CD4-positive, alpha-beta memory T cell (primary cell): Measurements from ENCODE around the gene ACSS1. TPM values are rescaled to one million over a fixed set of nuclear protein-coding genes. Genes with fewer than 3 reads are reported as not detected.
A peak's percentile ranks its signal among the peaks of the same experiment; 100 is the strongest.
"Not testable (repeated sequence)": the region's sequence is repeated elsewhere in the genome, so short reads cannot be mapped to it uniquely, and the experiment has no call there.

Experiments used
- CTCF ChIA-PET: fragments of 350-600 bp; sonication (Branson Sonifier 250); formaldehyde crosslinking; loops from one replicate; lab custom pipeline; 2021; ENCODE audit warnings: inconsistent platforms; ENCODE audit not compliant: partially characterized antibody; lab: Charles Lee
- POLR2A ChIA-PET: fragments of 350-600 bp; sonication (Branson Sonifier 250); formaldehyde crosslinking; loops from one replicate; lab custom pipeline; 2021; ENCODE audit not compliant: partially characterized antibody; lab: Charles Lee
- DNase-seq, 5 donors: peaks; one replicate each; pipeline versions ENCODE4 v3.0.0 to v3.0.0-alpha.2; 2020 to 2022; ENCODE audit warnings: mixed read lengths in 1 of 5
- H3K27ac ChIP-seq: one replicate; pipeline ENCODE4 v1.7.0; 2013; ENCODE audit warnings: low read depth, low read length
- H3K27me3 ChIP-seq: 2 replicates; pipeline ENCODE4 v1.7.0; 2013; ENCODE audit warnings: mild to moderate bottlenecking, low read length, moderate library complexity; ENCODE audit not compliant: insufficient read depth
- H3K36me3 ChIP-seq: 2 replicates; pipeline ENCODE4 v1.7.0; 2013; ENCODE audit warnings: mild to moderate bottlenecking, low read length, moderate library complexity; ENCODE audit not compliant: insufficient read depth
- H3K4me1 ChIP-seq: 2 replicates; pipeline ENCODE4 v1.7.0; 2013; ENCODE audit warnings: mild to moderate bottlenecking, low read length, moderate library complexity; ENCODE audit not compliant: insufficient read depth
- H3K4me3 ChIP-seq, 2 donors: one replicate each; pipeline ENCODE4 v1.7.0; 2013; ENCODE audit warnings: low read length in 2 of 2, mild to moderate bottlenecking in 1 of 2
- H3K9me3 ChIP-seq, 2 donors: one replicate each; pipeline ENCODE4 v1.7.0; 2013; ENCODE audit warnings: low read length in 2 of 2, control low read depth in 1 of 2; ENCODE audit not compliant: control insufficient read depth in 1 of 2
- H3K27ac Mint-ChIP-seq, 7 donors: one replicate each; pipeline ENCODE4 v1.8.0; 2020 to 2021; ENCODE audit warnings: mixed read lengths in 7 of 7, mild to moderate bottlenecking in 6 of 7, inconsistent platforms in 3 of 7, moderate library complexity in 3 of 7
- H3K27me3 Mint-ChIP-seq, 2 donors: one replicate each; pipeline ENCODE4 v1.8.0; 2020 to 2021; ENCODE audit warnings: mixed read lengths in 2 of 2
- H3K36me3 Mint-ChIP-seq, 2 donors: one replicate each; pipeline ENCODE4 v1.8.0; 2020 to 2021; ENCODE audit warnings: mixed read lengths in 2 of 2, inconsistent platforms in 1 of 2, mild to moderate bottlenecking in 1 of 2
- H3K4me1 Mint-ChIP-seq, 4 donors: one replicate each; pipeline ENCODE4 v1.8.0; 2020 to 2021; ENCODE audit warnings: mixed read lengths in 4 of 4, mild to moderate bottlenecking in 1 of 4
- H3K4me3 Mint-ChIP-seq, 8 donors: one replicate each; pipeline ENCODE4 v1.8.0; 2020 to 2021; ENCODE audit warnings: mixed read lengths in 8 of 8, mild to moderate bottlenecking in 7 of 8, moderate library complexity in 6 of 8, inconsistent platforms in 3 of 8
- H3K9me3 Mint-ChIP-seq, 8 donors: one replicate each; pipeline ENCODE4 v1.8.0; 2020 to 2021; ENCODE audit warnings: mixed read lengths in 8 of 8, mild to moderate bottlenecking in 5 of 8, inconsistent platforms in 3 of 8, moderate library complexity in 1 of 8
- intact Hi-C: fragments of 100-400 bp; cut with micrococcal nuclease; formaldehyde crosslinking; loops from one replicate; pipeline ENCODE4 v1.15.1; 2023
- polyA plus RNA-seq, 2 donors: library from polyadenylated mRNA; unstranded; fragments of 300-500 nt; fragmentation: Illumina TruSeq; gene quantifications; one replicate each; pipeline ENCODE4 v1.2.3, GENCODE V29; 2021
- total RNA-seq, 2 experiments: library from RNA; stranded (reverse); gene quantifications; one replicate each; pipeline ENCODE4 v1.2.3, GENCODE V29; 2021

The ACSS1 gene
- total and polyA plus RNA-seq, 4 experiments from 2014 or later: 44.6 to 56.5 (median 51.3) TPM

DNA sequence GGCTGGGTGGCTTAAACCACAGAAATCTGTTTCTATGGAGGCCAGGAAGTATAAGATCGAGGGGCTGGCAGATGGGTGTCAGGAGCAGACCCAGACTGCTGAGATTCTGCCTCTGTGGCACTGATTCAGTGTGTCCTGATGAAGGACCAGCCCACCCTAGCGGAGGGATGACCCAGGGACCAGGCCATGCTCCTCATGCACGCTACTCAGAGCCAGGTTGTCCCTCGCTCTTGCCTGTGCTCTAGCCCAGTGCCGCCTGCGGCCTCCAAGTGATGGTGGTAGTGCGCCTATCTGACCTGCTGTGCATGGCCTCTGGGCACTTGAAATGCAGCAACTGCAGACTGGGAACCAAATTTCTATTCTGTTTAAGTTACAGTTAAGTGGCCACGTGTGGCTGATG lies 52.3 kb downstream of the ACSS1 start:
- ChIA-PET POLR2A (no interaction called here), CTCF (interaction anchor here (2.8 kb wide), 1 partner anchor 11 kb away, joined by 14 read pairs; no protein-coding TSS in a partner anchor)
- H3K27me3 ChIP-seq: no peaks in the 10 kb centered on the region
- H3K4me3 ChIP-seq: no peak overlapping the region
- no peak for DNase-seq
- peaks cover 47% of the 10 kb centered on the region for H3K36me3 ChIP-seq
- Mint-ChIP-seq H3K27me3 (no peaks in the 10 kb centered on the region), H3K4me1 (peaks cover 0 to 3% (median 0%) of the 10 kb centered on the region in 4 donors), H3K4me3 (no peak overlapping the region), H3K36me3 (peaks cover 72 to 76% of the 10 kb centered on the region in 2 donors), H3K27ac (peak overlapping the region in 1 of 7 donors; percentile 53), H3K9me3 (no peaks in the 10 kb centered on the region)
- H3K4me1 ChIP-seq: no peaks in the 10 kb centered on the region
- intact Hi-C loops: no loop called here
- H3K9me3 ChIP-seq: no peaks in the 10 kb centered on the region
- H3K27ac ChIP-seq: no peak overlapping the region

GRCh38 chr20:25005220-25005619 lies 52.7 kb downstream of the ACSS1 start:
- H3K36me3 ChIP-seq: peaks cover 43% of the 10 kb centered on the region

DNA sequence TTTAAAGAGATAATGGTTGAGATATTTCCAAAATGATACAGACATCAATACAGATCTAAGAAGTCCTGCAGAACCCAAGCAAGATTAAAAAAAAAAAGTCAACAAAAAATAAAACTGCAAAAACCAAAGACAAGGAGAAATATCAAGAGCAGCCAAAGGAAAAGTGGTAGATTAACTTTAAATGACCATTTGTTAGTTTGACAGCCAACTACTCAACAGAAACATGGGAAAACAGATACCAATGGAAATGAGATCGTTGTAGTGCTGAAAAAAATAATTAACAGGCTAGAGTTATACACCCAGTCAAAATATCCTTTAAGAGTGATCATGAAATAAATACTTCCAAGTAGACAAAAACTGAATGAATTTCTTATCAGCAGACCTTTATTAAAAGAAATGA lies 54.9 kb downstream of the ACSS1 start:
- Mint-ChIP-seq H3K9me3 (no peaks in the 10 kb centered on the region), H3K27ac (no peak overlapping the region), H3K36me3 (peaks cover 48 to 51% of the 10 kb centered on the region in 2 donors), H3K4me3 (no peak overlapping the region), H3K27me3 (no peaks in the 10 kb centered on the region), H3K4me1 (peaks cover 0 to 3% (median 0%) of the 10 kb centered on the region in 4 donors)
- POLR2A ChIA-PET: no interaction called here
- H3K4me1 ChIP-seq: no peaks in the 10 kb centered on the region
- H3K27ac ChIP-seq: no peak overlapping the region
- no peaks in the 10 kb centered on the region for H3K27me3 ChIP-seq
- intact Hi-C loops: no loop called here
- CTCF ChIA-PET: no interaction called here
- DNase-seq: no peak
- H3K36me3 ChIP-seq: peaks cover 29% of the 10 kb centered on the region
- no peaks in the 10 kb centered on the region for H3K9me3 ChIP-seq
- no peak overlapping the region for H3K4me3 ChIP-seq

More at GRCh38 chr20:25005220-25005619, 52.7 kb downstream of the ACSS1 start:
- Mint-ChIP-seq H3K4me3 (no peak overlapping the region), H3K27ac (peak overlapping the region in 1 of 7 donors; percentile 53), H3K36me3 (peaks cover 70 to 71% of the 10 kb centered on the region in 2 donors), H3K4me1 (peaks cover 0 to 3% (median 0%) of the 10 kb centered on the region in 4 donors), H3K9me3 (no peaks in the 10 kb centered on the region), H3K27me3 (no peaks in the 10 kb centered on the region)
- DNase-seq: no peak
- POLR2A ChIA-PET: interaction anchor here (1.0 kb wide), 1 partner anchor 10 kb away, joined by 3 read pairs; no protein-coding TSS in a partner anchor
- Histone ChIP-seq H3K4me1 (no peaks in the 10 kb centered on the region), H3K4me3 (no peak overlapping the region), H3K9me3 (no peaks in the 10 kb centered on the region), H3K27me3 (no peaks in the 10 kb centered on the region), H3K27ac (no peak overlapping the region)
- CTCF ChIA-PET: interaction anchor here (2.8 kb wide), 1 partner anchor 10 kb away, joined by 14 read pairs; no protein-coding TSS in a partner anchor
- intact Hi-C loops: no loop called here

- H3K4me3 ChIP-seq, DNase-seq, H3K4me1 ChIP-seq, POLR2A ChIA-PET, H3K27me3 Mint-ChIP-seq, H3K4me3 Mint-ChIP-seq, H3K27ac ChIP-seq, H3K27me3 ChIP-seq, H3K9me3 ChIP-seq, H3K4me1 Mint-ChIP-seq, intact Hi-C loops, H3K27ac Mint-ChIP-seq, H3K9me3 Mint-ChIP-seq: not testable (repeated sequence)
- peaks cover 32 to 34% of the 10 kb centered on the region in 2 donors for H3K36me3 Mint-ChIP-seq
- CTCF ChIA-PET: interaction anchor here (10.2 kb wide), 1 partner anchor 59 kb away, joined by 260 read pairs; the partner anchor contains the start of gene ACSS1
- H3K36me3 ChIP-seq: peaks cover 12% of the 10 kb centered on the region
Measured at GRCh38 chr20:25001323-25001722, 56.6 kb downstream of the ACSS1 start.

DNA sequence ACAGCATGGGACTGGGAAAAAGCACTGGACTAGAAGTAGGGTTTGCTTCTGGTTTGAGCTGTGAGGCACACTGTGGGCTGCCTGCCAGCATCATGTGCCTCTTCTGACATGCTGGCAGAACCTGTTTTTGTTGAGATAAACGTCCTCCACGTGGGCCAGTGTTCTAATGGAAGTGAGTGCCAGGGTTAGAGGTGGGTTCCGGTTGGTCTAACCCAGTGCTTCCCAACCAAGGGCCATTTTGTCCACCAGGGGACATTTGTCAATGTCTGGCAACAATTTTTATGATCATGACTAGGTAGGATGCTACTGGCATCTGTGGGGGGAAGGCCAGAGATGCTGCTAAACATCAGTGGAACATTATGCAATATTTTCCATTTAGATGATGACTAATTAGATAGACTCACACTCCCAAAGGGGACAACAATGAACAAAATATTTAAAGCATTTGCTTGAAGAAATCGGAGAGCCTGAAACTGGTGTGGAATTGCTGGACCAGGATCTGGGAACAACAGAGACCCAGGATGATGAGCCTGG lies 57.6 kb downstream of the ACSS1 start:
- H3K27me3 Mint-ChIP-seq: no peaks in the 10 kb centered on the region
- Histone ChIP-seq H3K4me3 (no peak overlapping the region), H3K9me3 (no peaks in the 10 kb centered on the region), H3K27ac (no peak overlapping the region), H3K27me3 (no peaks in the 10 kb centered on the region), H3K36me3 (peaks cover 4% of the 10 kb centered on the region), H3K4me1 (no peaks in the 10 kb centered on the region)
- peaks cover 23 to 26% of the 10 kb centered on the region in 2 donors for H3K36me3 Mint-ChIP-seq
- intact Hi-C loops: no loop called here
- ChIA-PET CTCF (interaction anchor here (10.2 kb wide), 1 partner anchor 60 kb away, joined by 260 read pairs; the partner anchor contains the start of gene ACSS1), POLR2A (no interaction called here)
- H3K4me3 Mint-ChIP-seq: no peak overlapping the region
- peaks cover 0 to 3% (median 0%) of the 10 kb centered on the region in 4 donors for H3K4me1 Mint-ChIP-seq
- peak overlapping the region in 4 of 7 donors; percentile 4 to 59 (median 17) for H3K27ac Mint-ChIP-seq
- DNase-seq: no peak
- H3K9me3 Mint-ChIP-seq: no peaks in the 10 kb centered on the region

DNA sequence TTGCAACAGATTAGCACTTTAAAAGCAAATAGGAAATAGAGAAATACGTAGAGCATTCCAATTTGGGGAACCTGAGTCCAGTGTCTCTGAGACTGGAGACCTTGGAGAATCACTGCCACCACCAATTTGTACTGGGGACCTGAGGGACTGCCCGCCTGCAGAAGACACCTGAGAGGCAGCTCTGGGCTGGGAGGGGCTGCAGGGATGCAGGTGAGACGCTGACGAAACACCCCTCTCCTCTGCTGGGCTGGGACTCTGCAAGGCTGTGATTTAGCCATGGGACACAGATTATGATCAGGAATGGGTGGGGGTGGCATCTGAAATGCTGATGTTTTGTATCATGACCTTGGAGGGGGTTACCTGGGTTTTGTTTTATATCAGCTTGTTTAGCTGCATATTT lies 58.4 kb downstream of the ACSS1 start:
- no peaks in the 10 kb centered on the region for H3K27me3 ChIP-seq
- no peaks in the 10 kb centered on the region for H3K9me3 ChIP-seq
- H3K27ac ChIP-seq: no peak overlapping the region
- no peak for DNase-seq
- Mint-ChIP-seq H3K27me3 (no peaks in the 10 kb centered on the region), H3K4me1 (peaks cover 4 to 9% (median 7%) of the 10 kb centered on the region in 4 donors), H3K36me3 (peaks cover 19 to 25% of the 10 kb centered on the region in 2 donors), H3K9me3 (no peaks in the 10 kb centered on the region), H3K27ac (no peak overlapping the region), H3K4me3 (no peak overlapping the region)
- peaks cover 5% of the 10 kb centered on the region for H3K4me1 ChIP-seq
- ChIA-PET POLR2A (no interaction called here), CTCF (interaction anchor here (1.4 to 10.2 kb wide), 2 partner anchors 61 to 399 kb away, joined by 5 to 260 read pairs; partner anchors contain the start of gene ACSS1)
- intact Hi-C loops: loop anchor here (10.0 kb wide), 2 partner anchors 295 to 895 kb away; no protein-coding TSS in a partner anchor
- no peak overlapping the region for H3K4me3 ChIP-seq
- no peaks in the 10 kb centered on the region for H3K36me3 ChIP-seq

GRCh38 chr20:24998631-24999445 lies 59.1 kb downstream of the ACSS1 start:
- Mint-ChIP-seq H3K4me3 (no peak overlapping the region), H3K9me3 (no peaks in the 10 kb centered on the region), H3K4me1 (peaks cover 4 to 13% (median 12%) of the 10 kb centered on the region in 4 donors), H3K27me3 (no peaks in the 10 kb centered on the region), H3K36me3 (peaks cover 13 to 18% of the 10 kb centered on the region in 2 donors), H3K27ac (peak overlapping the region in 2 of 7 donors; percentile 15 to 67)
- intact Hi-C loops: loop anchor here (10.0 kb wide), 2 partner anchors 296 to 894 kb away; no protein-coding TSS in a partner anchor
- Histone ChIP-seq H3K4me3 (no peak overlapping the region), H3K9me3 (no peaks in the 10 kb centered on the region), H3K27ac (no peak overlapping the region), H3K4me1 (peaks cover 7% of the 10 kb centered on the region), H3K36me3 (no peaks in the 10 kb centered on the region), H3K27me3 (no peaks in the 10 kb centered on the region)
- DNase-seq: no peak
- ChIA-PET POLR2A (no interaction called here), CTCF (interaction anchor here (1.2 to 10.2 kb wide), 4 partner anchors 52 to 400 kb away, joined by 4 to 260 read pairs (median 4); partner anchors contain the start of gene ACSS1)
